GM04504 (cell line): ENCODE measurements around the gene RALGAPA2.
A peak's percentile ranks its signal among the peaks of the same experiment; 100 is the strongest.

Experiments used
- DNase-seq: peaks from one replicate; pipeline ENCODE4 v3.0.0-alpha.2; 2012; ENCODE audit warnings: low read depth

RALGAPA2 gene

DNA sequence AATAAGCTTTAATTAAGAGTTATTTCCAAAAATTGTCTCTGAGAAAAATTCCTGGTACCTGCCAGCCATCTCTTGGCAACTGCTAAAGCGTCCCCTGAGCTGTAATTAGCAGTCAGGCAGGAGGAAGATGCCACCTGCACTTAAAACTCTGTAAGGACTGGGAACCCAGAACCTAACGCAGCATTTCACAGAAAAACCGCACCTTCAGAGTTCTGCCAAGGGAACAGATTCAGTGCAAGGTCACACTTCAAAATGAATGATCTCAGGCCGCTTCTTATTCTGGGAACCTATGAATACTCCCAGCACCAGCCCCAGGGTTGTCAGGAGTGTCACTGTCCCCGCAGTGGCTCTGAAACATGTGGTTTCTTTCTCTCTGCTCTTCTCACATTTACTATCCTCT, 307.8 kb downstream of the RALGAPA2 start:
- no peak for DNase-seq

DNA sequence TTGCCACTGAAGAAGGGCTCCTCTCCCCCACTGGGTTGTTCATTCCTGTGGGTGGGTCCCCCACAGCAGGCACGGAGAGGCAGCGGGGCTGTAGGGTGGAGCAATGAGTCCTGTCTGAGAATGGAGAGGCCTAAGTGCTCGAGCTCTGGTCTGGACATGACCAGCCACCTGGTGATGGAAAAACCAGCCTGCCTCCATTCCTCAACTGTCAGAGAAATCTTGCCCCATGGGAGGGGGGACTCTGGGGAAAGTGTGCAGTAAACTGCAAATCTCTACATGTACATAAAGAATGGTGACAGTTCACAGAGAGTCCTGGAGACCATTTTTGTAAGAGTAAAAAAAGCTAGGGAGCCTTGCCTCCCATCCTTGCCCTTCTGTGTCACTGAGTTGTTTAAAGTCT, 310.5 kb downstream of the RALGAPA2 start:
- DNase-seq, result no peak

DNA sequence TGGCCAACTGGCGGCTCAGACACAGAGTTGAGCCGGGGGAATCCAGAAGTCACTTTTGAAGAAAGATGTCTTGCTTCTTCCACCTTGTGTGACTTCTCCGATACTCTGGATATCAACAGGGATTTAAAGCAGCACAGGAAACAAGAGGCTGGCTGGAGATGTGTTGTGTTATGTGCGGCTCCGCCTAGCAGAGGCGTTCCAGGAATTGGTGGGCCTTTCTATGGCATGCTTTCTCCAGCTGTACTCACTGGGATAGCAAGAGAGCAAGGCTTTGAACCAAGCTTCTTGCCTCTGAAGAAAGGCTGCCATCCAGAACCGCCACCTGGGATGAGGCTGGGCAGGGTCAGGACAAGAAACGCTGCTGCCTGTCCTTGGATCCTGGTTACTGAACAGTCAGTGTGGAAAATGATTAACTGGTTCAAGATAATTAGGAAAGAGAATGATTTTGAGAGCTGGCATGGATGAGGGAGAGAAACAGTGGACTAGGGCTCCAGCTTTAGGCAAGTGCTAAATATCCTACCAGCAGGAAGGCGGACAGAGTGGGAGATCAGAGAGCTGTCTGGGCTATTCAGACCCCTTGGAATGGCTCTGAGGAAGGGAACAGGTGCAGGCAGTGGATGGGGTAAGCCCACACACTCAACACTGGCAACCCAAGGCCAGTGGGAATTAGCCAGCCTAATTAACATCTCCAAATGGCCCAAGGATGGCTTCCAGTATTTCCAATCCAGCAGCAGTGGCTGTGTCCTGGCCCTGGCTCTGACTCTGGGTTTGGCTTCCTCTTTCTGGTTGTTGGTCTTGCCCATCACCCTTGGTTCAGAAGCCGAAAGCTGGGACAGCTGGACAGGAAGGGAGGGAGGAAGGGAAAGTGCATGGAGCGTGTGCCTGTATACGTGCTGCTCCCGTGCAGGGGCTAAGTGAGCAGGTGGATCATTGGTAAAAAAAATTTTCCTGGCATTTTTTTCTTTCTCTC, 312.6 kb downstream of the RALGAPA2 start:
- no peak for DNase-seq

DNA sequence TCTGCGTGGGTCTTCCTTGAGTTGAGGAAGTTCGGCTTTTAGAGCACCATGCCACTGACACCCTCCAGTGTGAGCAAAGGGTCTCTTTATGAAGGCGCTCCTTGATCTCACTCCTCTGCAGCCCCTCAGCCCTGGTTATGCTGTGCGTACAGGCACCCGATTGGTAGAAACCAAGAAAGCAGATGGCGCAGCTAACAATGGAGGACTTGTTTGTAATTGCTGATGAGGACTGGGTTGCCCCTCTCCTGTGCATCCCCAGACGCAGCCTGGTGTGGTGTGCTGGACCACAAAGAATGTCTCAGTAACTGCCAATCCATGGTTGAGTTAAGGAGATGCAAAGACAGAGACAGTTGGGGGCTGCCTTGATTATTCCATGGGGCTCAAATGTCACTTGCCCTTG, 314.3 kb downstream of the RALGAPA2 start:
- DNase-seq, result no peak

DNA sequence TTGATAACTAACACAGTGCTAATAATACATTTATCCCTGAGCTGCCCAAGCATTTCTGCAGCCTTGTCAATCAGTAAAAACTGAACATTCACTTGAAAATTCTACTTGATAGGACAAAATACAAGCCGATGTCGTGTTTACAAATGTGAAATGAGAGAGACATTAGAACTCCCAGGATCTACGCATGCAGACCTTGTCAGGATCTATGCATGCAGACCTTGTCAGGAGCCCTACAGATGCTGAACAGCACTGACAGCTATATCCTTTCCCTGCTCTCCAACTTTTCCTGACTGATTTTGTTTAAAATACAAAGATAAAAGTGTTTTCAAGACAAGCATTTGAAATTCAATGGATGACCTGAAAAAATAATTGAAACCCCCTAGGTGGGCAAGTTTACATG, 315.6 kb downstream of the RALGAPA2 start:
- no peak for DNase-seq

DNA sequence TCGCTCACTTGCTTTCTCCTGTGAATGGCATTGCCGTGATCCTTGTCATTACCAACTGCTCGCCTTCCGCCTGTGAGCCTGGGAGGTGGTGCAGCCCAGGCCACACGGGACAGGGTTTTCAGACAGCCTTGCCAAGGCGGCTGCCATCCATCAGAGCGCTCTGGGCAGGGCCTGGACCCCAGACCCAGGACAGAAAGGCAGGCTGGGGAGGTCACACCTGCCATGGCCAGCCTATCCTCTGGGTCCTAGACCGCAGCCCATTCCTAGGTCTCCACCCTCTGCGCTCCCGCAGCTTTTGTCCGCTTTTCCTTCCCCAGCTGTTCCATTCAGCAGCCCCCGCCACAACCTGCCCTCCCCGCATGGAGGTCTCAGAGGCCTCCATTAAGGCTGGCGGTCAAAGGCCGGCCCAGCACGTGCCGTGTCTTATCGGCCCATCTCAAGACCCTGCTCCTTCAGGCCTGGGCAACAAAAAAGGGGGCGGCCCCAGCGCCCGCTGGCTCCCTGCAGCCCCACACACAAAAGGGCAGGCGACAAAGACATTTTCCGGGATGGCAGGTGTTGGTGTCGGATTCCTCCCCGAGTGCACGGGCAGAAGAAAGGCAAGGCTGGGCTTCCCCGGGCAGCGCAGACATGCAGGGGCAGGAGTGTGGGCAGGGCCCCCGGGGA, 316.4 kb downstream of the RALGAPA2 start:
- no peak for DNase-seq

DNA sequence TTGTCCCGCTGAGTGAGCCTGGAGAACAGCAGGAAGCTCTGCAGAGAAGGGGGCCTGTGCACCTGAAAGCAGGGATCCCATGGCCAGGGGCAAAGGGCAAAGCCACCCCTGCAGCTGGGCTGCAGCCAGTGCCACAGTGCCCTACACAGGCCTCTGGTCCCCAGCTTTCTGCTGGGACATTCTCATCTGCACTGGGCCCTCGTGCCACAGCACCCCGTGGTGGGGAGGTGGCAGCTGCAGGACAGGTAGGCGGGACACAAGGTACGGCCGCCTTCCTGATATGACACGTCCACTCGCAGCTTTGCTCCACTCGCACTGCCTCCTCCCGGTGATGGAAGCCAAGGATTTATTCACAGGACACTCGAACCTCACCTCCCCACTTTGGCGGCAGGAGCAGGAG, 317.4 kb downstream of the RALGAPA2 start:
- no peak for DNase-seq

DNA sequence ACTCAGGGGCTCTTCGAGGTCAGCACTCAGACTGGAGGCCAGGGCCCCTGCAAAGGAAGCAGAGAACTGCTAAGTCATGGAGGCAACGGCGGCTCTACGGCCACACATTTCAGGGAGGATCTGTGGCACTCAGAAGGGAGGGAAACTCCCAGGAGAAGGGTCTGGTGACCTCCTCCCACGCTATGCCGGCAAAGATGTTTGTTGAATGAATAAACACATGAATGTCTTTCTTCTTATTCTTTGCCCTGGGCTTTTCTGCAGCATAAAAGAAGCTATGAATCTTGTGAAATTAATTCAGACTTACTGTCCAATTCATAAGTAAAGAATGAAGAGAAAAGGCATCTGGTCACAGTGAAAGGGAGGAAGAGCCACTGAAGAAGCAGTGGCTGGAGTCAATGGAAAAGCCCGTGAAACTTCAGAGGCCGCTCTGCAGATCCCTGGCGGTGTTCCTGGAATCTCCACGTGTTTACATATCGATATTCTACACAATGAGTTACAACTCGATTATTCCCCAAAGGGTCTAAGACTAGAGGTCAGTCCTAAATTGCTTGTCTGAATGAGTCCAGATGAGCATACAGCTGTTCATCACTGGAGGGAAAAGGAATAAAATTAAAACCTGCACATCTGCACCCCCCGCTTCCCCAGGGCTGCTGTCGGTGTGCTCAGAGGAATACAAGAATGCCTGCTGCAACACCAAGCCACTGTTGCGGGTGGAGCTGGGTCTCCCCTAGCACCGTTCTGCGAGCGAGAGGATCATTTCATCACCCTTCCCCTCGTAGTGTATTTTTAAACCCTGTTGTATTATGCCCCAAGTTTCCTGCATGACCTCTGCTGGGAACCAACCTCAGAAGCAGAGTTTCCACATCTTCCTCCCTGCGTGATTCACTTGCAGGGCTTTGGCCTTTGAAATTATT, 319.0 kb downstream of the RALGAPA2 start:
- no peak for DNase-seq

DNA sequence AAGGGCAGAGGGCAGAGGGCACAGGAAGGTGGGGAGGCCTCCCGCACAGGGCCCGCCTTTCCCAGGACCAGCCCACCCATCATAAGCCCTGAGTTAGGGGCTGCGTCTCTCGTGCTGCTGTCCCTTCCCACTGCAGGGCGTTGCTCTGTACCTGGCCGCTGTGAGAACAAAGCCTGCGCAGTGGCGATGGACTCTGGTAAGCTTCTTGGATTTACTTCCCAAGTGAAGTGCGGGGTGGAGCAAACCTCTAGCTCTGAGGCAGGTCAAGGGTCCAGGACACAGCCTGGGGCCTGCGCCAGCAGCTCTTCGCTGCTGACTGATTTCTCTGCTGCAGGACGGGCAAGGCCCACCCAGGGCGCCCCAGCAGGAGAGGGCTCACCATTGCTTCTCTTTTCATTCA, 320.7 kb downstream of the RALGAPA2 start:
- DNase-seq, result no peak

DNA sequence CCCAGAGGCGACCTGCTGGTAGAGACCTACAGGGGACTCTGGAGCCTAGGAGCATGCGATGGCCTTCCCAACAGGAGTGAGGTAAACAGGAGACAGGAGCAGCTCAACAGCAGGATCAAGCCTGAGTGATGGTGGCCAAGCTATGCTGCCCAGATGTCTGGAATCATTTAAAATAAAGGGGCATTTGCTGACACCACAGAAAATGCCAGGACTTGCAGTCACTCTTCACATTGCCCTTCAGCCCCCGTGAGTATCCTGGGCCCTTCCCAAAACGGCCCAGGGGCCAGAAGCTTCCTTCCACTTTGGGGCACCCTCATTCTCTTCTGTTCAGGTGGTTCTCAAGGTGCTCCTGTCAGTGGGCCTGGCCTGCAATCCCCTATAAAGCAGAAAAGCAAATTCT, 321.3 kb downstream of the RALGAPA2 start:
- DNase-seq, result no peak

DNA sequence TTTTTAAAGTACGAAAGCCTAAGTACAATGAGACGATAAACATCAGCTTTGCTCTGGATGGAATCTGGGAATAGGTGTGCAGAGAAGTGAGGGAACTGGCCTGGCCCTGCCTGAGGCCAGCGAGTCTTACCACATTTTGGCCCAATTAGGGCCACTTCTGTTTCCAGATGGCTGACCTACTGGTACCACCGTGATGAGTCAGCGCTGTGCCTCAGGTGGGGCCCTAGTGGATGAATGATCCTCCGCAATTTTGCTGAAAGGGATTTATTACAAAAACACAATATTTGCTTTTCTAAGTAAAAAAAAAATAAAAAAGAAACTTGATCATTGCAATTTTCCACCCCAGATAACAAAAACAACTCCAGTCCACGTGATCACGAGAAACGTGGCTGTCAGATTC, 322.1 kb downstream of the RALGAPA2 start:
- DNase-seq, result no peak

DNA sequence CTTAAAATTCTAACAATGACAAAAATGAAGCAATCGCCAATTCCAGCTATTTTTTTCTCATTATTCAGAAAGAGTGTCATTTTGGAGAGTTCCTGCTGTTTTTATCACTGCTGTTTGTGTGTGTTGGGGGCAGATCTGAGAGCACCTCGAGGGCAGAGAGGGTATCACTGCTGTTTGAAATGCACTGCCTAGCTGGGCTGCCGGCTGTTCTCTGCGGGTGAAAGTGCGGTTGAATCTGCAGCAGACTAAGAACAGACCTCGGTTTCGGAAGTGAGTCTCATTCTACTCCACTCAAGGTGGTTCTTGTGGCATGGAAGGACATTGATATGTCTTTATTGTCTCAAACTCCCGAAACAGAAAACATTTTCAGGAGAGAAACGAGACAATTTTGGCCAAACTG, 326.3 kb downstream of the RALGAPA2 start:
- DNase-seq, result no peak

DNA sequence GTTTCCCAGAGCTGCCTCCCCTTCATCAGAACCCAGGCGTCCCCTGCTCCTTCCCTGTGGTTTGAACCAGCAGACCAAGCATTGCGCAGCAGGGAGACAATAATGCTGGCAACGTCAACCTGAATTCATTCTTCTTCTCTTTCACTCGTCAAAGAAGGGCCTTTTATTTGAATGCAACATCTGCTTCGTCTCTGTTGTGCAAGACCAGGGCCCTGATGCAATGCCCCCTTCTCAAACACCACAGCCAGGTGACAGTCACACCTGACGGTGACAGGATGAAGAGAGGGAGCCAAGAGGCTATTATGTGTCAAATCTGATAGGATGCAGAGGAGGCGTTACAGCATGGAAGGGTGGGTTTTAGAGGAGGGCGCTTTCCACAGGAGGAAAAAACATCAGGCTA, 336.6 kb downstream of the RALGAPA2 start:
- no peak for DNase-seq

DNA sequence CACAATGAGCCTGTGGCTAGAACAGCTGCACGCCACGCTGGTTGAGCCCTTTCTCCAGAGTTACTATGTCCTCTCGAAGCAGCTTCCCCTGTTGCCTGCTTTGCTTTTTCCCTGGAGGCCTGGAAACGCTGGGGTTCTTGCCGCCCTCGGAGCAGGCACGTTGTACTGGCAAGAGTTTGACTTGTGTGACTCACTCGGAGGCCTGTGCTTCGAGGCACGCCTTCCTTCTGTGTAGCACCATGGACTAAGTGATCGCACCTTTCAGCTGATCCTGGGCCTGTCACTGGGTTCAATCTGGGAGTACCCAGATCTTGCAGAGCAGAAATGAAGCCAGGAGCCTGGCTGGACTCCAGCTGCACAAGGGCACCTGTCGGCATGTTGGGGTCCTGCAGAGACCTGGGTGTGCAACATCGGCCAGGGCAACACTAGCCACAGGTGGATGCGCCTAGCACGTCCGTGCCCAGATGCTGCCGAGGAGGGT, 339.3 kb downstream of the RALGAPA2 start:
- DNase-seq, result peak; percentile 48

DNA sequence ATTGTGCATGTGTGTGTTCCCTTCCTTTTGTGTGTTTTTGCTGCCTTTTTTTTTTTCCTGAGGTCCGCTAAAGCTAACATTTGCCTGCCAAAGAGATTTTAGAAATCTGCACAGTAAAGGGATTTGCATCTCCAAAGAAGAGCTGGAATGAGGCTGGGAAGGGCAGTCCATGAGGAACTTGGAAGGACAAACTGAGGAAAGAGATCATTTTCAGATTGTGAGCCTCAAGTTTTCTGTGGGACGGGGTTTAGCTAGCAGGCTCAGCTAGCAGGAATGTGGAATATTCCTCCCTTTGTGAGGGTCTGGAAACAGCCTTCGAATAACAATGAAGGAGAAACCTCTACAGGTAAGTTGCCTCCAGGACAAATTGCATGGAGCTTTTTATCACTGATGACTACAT, 340.8 kb downstream of the RALGAPA2 start:
- no peak for DNase-seq

DNA sequence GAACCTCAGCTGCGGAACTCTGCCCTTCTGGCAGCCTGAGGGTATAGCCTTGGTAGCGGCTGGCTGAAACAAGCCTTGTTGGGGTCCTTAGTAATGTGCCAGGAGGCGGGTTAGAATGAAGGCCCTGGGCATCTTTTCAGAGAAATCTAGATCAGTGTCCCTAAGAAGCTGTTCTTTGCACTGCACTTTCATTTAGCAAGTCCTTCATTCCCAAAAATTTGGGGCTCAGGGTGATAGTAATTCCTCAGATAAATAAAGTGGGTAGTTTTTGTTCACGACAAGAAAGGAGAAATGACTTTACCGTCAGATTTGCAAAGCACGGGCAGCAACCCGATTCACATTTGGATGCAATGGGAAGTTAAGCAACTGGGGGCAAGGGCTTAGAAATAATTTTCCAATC, 341.4 kb downstream of the RALGAPA2 start:
- DNase-seq, result no peak

DNA sequence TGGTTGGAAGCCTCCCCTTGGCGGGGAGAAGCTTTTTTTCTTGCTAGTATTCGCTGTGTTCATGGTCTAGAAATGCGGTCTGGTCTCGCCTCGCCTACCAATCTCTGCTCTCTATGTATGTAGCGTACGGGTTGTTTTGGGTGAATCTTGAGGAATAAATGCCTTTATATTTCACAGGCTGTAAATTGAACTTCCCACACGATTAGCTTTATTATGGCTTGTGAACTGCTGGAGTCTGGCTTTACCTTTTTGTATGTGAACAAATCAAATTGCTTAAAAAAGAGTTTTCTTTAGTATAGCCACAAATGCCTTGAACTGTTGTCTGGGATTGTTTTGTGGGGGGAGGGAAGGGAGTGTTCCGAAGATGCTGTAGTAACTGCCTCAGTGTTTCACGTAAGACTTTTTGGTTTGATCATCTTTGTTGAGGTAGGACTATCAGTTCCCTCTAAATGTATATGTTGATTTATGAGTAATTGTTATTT, 342.3 kb downstream of the RALGAPA2 start:
- DNase-seq, result no peak

DNA sequence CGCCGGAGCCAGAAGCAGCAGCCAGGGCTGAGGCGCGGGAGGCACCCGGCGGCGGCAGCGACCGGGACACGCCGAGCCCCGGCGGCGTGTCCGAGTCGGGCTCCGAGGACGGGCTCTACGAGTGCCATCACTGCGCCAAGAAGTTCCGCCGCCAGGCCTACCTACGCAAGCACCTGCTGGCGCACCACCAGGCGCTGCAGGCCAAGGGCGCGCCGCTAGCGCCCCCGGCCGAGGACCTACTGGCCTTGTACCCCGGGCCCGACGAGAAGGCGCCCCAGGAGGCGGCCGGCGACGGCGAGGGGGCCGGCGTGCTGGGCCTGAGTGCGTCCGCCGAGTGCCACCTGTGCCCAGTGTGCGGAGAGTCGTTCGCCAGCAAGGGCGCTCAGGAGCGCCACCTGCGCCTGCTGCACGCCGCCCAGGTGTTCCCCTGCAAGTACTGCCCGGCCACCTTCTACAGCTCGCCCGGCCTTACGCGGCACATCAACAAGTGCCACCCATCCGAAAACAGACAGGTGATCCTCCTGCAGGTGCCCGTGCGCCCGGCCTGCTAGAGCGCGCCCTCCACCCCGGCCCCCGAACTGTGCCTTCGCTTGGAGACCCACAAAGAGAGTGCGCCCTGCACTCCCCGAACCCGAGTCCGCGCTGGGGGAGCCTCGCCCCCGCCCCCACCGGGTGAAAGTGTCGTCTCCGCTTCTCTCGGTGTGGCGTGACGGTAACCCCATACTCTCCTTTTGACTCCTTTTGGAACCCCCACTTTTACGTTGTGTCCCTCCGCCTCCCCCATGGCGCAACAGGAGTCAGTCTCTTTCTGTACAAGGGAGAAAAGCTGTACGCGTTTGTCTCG, 343.0 kb downstream of the RALGAPA2 start:
- DNase-seq, result no peak

DNA sequence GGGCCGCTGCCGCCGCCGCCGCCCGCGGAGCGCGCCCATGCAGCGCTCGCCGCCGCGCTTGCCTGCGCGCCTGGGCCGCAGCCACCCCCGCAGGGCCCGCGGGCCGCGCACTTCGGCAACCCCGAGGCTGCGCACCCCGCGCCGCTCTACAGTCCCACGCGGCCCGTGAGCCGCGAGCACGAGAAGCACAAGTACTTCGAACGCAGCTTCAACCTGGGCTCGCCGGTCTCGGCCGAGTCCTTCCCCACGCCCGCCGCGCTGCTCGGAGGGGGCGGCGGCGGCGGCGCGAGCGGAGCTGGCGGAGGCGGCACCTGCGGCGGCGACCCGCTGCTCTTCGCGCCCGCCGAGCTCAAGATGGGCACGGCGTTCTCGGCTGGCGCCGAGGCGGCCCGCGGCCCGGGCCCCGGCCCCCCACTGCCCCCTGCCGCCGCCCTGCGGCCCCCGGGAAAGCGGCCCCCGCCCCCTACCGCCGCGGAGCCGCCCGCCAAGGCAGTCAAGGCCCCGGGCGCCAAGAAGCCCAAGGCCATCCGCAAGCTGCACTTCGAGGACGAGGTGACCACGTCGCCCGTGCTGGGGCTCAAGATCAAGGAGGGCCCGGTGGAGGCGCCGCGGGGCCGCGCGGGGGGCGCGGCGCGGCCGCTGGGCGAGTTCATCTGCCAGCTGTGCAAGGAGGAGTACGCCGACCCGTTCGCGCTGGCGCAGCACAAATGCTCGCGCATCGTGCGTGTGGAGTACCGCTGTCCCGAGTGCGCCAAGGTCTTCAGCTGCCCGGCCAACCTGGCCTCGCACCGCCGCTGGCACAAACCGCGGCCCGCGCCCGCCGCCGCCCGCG, 343.8 kb downstream of the RALGAPA2 start:
- no peak for DNase-seq
